Smooth muscle cell (in vitro differentiated cells): ENCODE measurements around the gene LOXL1. TPM values are rescaled to one million over a fixed set of nuclear protein-coding genes. Genes with fewer than 3 reads are reported as not detected.

Source experiments
- DNase-seq: peaks from one replicate; lab custom pipeline; 2025; ENCODE audit not compliant: unreplicated experiment; lab: John Stamatoyannopoulos, UW
- H2AFZ ChIP-seq: fragments of 200-600 bp; sonication (generic); 2 replicates; pipeline ENCODE4 v1.6.0; 2016; ENCODE audit warnings: antibody characterized with exemption, low read depth, mild to moderate bottlenecking
- H3F3A ChIP-seq: fragments of 200-600 bp; sonication (generic); 2 replicates; pipeline ENCODE4 v1.6.0; 2017; ENCODE audit warnings: antibody characterized with exemption, low read depth
- H3K27ac ChIP-seq: fragments of 200-600 bp; sonication (generic); 2 replicates; pipeline ENCODE4 v1.5.1; 2016; ENCODE audit warnings: low read depth, mild to moderate bottlenecking
- H3K27me3 ChIP-seq: fragments of 200-600 bp; sonication (generic); 2 replicates; pipeline ENCODE4 v1.6.1; 2016; ENCODE audit warnings: low read depth, mild to moderate bottlenecking
- H3K36me3 ChIP-seq: fragments of 200-600 bp; sonication (generic); 2 replicates; pipeline ENCODE4 v1.5.1; 2016; ENCODE audit warnings: low read depth
- H3K4me1 ChIP-seq: fragments of 200-600 bp; sonication (generic); 2 replicates; pipeline ENCODE4 v1.5.1; 2016; ENCODE audit warnings: low read depth
- H3K4me2 ChIP-seq: fragments of 200-600 bp; sonication (generic); 2 replicates; pipeline ENCODE4 v1.6.0; 2016; ENCODE audit warnings: mild to moderate bottlenecking
- H3K4me3 ChIP-seq: fragments of 200-600 bp; sonication (generic); 2 replicates; pipeline ENCODE4 v1.5.1; 2016; ENCODE audit warnings: mild to moderate bottlenecking
- H3K79me2 ChIP-seq: fragments of 200-600 bp; sonication (generic); 2 replicates; pipeline ENCODE4 v1.6.0; 2016; ENCODE audit warnings: low read depth, mild to moderate bottlenecking
- H3K9ac ChIP-seq: fragments of 200-600 bp; sonication (generic); 2 replicates; pipeline ENCODE4 v1.6.0; 2016; ENCODE audit warnings: low read depth
- H3K9me3 ChIP-seq: fragments of 200-600 bp; sonication (generic); replicated peaks from 2 replicates; pipeline ENCODE4 v1.5.1; 2016; ENCODE audit warnings: low read depth
- H4K20me1 ChIP-seq: fragments of 200-600 bp; sonication (generic); 2 replicates; pipeline ENCODE4 v1.6.0; 2016; ENCODE audit warnings: low read depth
- WGBS: methylation state at CpG from one replicate; pipeline ENCODE4 v1.1.7; 2016; ENCODE audit warnings: low lambda C conversion rate; 5-methylcytosine and 5-hydroxymethylcytosine counted together
- polyA plus RNA-seq: library from polyadenylated mRNA; unstranded; fragments of >200 nt; fragmentation: Nextera tagmentation; extraction: Ambion mirVana; gene quantifications from 2 replicates; pipeline ENCODE4 v1.2.1, GENCODE V29; 2016
- total RNA-seq: library from RNA; depleted of rRNA; stranded (reverse); fragments of >200 nt; gene quantifications from 2 replicates; pipeline ENCODE4 v1.2.3, GENCODE V29; 2014
- TF ChIP-seq, protein P1 (sequence below): fragments of 200-600 bp; sonication (generic); IDR thresholded peaks from 2 replicates; pipeline ENCODE4 v1.5.1; 2017; ENCODE audit warnings: borderline replicate concordance, mild to moderate bottlenecking, antibody characterized with exemption; ENCODE audit not compliant: insufficient read depth, poor library complexity, severe bottlenecking

Gene LOXL1
- total and polyA plus RNA-seq, 2 experiments from 2014 or later, result 252 to 899 TPM

GRCh38 chr15:73989001-73989798 lies 62.9 kb downstream of the LOXL1 start:
- Histone ChIP-seq H3F3A (peaks cover 8% of the 10 kb centered on the region), H3K9ac (peak overlapping the region; percentile 20), H4K20me1 (no peaks in the 10 kb centered on the region), H3K4me3 (no peak overlapping the region), H3K9me3 (no peaks in the 10 kb centered on the region), H3K79me2 (peaks cover 9% of the 10 kb centered on the region), H3K27ac (peak overlapping the region; percentile 89), H2AFZ (no peak overlapping the region), H3K36me3 (no peaks in the 10 kb centered on the region), H3K27me3 (no peaks in the 10 kb centered on the region), H3K4me2 (peak overlapping the region; percentile 66), H3K4me1 (peaks cover 10% of the 10 kb centered on the region)
- no peak for DNase-seq
- WGBS, result 74% methylated on average over 9 of the region's 9 CpGs
- TF ChIP-seq, protein P1, sequence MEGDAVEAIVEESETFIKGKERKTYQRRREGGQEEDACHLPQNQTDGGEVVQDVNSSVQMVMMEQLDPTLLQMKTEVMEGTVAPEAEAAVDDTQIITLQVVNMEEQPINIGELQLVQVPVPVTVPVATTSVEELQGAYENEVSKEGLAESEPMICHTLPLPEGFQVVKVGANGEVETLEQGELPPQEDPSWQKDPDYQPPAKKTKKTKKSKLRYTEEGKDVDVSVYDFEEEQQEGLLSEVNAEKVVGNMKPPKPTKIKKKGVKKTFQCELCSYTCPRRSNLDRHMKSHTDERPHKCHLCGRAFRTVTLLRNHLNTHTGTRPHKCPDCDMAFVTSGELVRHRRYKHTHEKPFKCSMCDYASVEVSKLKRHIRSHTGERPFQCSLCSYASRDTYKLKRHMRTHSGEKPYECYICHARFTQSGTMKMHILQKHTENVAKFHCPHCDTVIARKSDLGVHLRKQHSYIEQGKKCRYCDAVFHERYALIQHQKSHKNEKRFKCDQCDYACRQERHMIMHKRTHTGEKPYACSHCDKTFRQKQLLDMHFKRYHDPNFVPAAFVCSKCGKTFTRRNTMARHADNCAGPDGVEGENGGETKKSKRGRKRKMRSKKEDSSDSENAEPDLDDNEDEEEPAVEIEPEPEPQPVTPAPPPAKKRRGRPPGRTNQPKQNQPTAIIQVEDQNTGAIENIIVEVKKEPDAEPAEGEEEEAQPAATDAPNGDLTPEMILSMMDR, result no peak

GRCh38 chr15:73990250-73991005 lies 64.2 kb downstream of the LOXL1 start:
- Histone ChIP-seq H3K27ac (peak overlapping the region; percentile 89), H3K9me3 (no peaks in the 10 kb centered on the region), H2AFZ (no peak overlapping the region), H3K79me2 (peaks cover 19% of the 10 kb centered on the region), H3F3A (peaks cover 8% of the 10 kb centered on the region), H3K27me3 (no peaks in the 10 kb centered on the region), H3K36me3 (no peaks in the 10 kb centered on the region), H3K4me2 (peak overlapping the region; percentile 97), H3K9ac (peak overlapping the region; percentile 11), H4K20me1 (peaks cover 2% of the 10 kb centered on the region), H3K4me3 (no peak overlapping the region), H3K4me1 (peaks cover 11% of the 10 kb centered on the region)
- DNase-seq, result no peak
- TF ChIP-seq, protein P1, result no peak
- WGBS, result 90% methylated on average over 9 of the region's 9 CpGs

GRCh38 chr15:73991260-73991659 lies 65.0 kb downstream of the LOXL1 start:
- Histone ChIP-seq H3K27me3 (no peaks in the 10 kb centered on the region), H3F3A (peaks cover 8% of the 10 kb centered on the region), H3K9ac (peak overlapping the region; percentile 77), H3K4me3 (peak overlapping the region; percentile 82), H3K4me2 (peak overlapping the region; percentile 97), H2AFZ (no peak overlapping the region), H3K9me3 (no peaks in the 10 kb centered on the region), H4K20me1 (peaks cover 10% of the 10 kb centered on the region), H3K27ac (peak overlapping the region; percentile 44), H3K4me1 (peaks cover 20% of the 10 kb centered on the region), H3K36me3 (no peaks in the 10 kb centered on the region), H3K79me2 (peaks cover 28% of the 10 kb centered on the region)
- no peak for DNase-seq
- WGBS, result 51% methylated on average over 5 of the region's 5 CpGs
- TF ChIP-seq, protein P1, result no peak
